B cell (primary cell): ENCODE data around the gene CLCNKB. TPM values are rescaled to one million over a fixed set of nuclear protein-coding genes. Genes with fewer than 3 reads are reported as not detected.

Experiments used
- ATAC-seq: fragments of 200-7000 bp; cut with Tn5 transposase; one replicate; pipeline ENCODE4 v1.10.0; 2021; ENCODE audit warnings: low read depth, mild to moderate bottlenecking, moderate number of reproducible peaks, moderate library complexity
- CTCF ChIA-PET: fragments of 350-600 bp; sonication (Branson Sonifier 250); formaldehyde crosslinking; loops from one replicate; lab custom pipeline; 2021; ENCODE audit warnings: antibody characterized with exemption, inconsistent platforms; lab: Charles Lee
- POLR2A ChIA-PET: fragments of 350-600 bp; sonication (Branson Sonifier 250); formaldehyde crosslinking; loops from one replicate; lab custom pipeline; 2021; ENCODE audit warnings: antibody characterized with exemption; lab: Charles Lee
- DNase-seq: peaks from one replicate; pipeline ENCODE4 v3.0.0; 2013
- H2AFZ ChIP-seq: 2 replicates; pipeline ENCODE4 v1.6.1; 2012; ENCODE audit warnings: mild to moderate bottlenecking, low read depth, low read length; ENCODE audit not compliant: insufficient read depth, poor library complexity, severe bottlenecking
- H3K27ac ChIP-seq, 2 donors: 1 replicate in 1 of 2; 2 replicates in 1 of 2; pipeline ENCODE4 v1.5.1; 2012 to 2013; ENCODE audit warnings: low read length in 2 of 2, mild to moderate bottlenecking in 2 of 2, moderate library complexity in 1 of 2
- H3K27me3 ChIP-seq, 4 experiments: fragments of 200-600 bp in 1 of 4; sonication (generic) in 1 of 4; replicated peaks in 1 of 4; 1 replicate in 2 of 4; 2 replicates in 2 of 4; pipeline versions ENCODE4 v1.6.1 to v1.7.0; 2013 to 2016; ENCODE audit warnings: low read length in 3 of 4, mild to moderate bottlenecking in 2 of 4, mixed read lengths in 1 of 4, moderate library complexity in 1 of 4; ENCODE audit not compliant: insufficient read depth in 4 of 4, control insufficient read depth in 3 of 4; ENCODE audit errors: control extremely low read depth in 1 of 4
- H3K36me3 ChIP-seq, 2 experiments: replicated peaks in 1 of 2; 1 replicate in 1 of 2; 2 replicates in 1 of 2; pipeline versions ENCODE4 v1.6.1 to v1.7.1; 2013; ENCODE audit warnings: low read length in 1 of 2; ENCODE audit not compliant: insufficient read depth in 2 of 2, control insufficient read depth in 1 of 2; ENCODE audit errors: control extremely low read depth in 1 of 2, extremely low read depth in 1 of 2
- H3K4me1 ChIP-seq, 2 donors: fragments of 200-600 bp in 1 of 2; sonication (generic) in 1 of 2; 1 replicate in 1 of 2; 2 replicates in 1 of 2; pipeline versions ENCODE4 v1.5.1 to v1.6.1; 2013 to 2017; ENCODE audit warnings: low read length in 2 of 2; ENCODE audit not compliant: control insufficient read depth in 2 of 2, insufficient read depth in 2 of 2
- H3K4me2 ChIP-seq: replicated peaks from 2 replicates; pipeline ENCODE3; 2012; ENCODE audit warnings: mild to moderate bottlenecking, low read depth, low read length; ENCODE audit not compliant: poor library complexity, severe bottlenecking
- H3K4me3 ChIP-seq, 5 experiments: fragments of 200-600 bp in 1 of 5; sonication (generic) in 1 of 5; 1 replicate in 3 of 5; 2 replicates in 2 of 5; pipeline versions ENCODE4 v1.5.1 to v1.7.0; 2011 to 2016; ENCODE audit warnings: low read length in 4 of 5, mild to moderate bottlenecking in 4 of 5, low read depth in 2 of 5, control low read depth in 1 of 5, moderate library complexity in 1 of 5; ENCODE audit not compliant: insufficient read depth in 1 of 5; ENCODE audit errors: control extremely low read depth in 1 of 5, extremely low read depth in 1 of 5
- H3K79me2 ChIP-seq: fragments of 200-600 bp; sonication (generic); one replicate; pipeline ENCODE4 v1.6.0; 2016; ENCODE audit warnings: low read length; ENCODE audit not compliant: control insufficient read depth, insufficient read depth
- H3K9ac ChIP-seq: fragments of 200-600 bp; sonication (generic); 2 replicates; pipeline ENCODE4 v1.6.1; 2017; ENCODE audit warnings: mild to moderate bottlenecking, low read length, moderate library complexity
- H3K9me3 ChIP-seq, 3 donors: one replicate each; pipeline versions ENCODE4 v1.6.1 to v1.7.1; 2013; ENCODE audit warnings: low read length in 2 of 3; ENCODE audit not compliant: control insufficient read depth in 2 of 3, insufficient read depth in 1 of 3; ENCODE audit errors: control extremely low read depth in 1 of 3
- H4K20me1 ChIP-seq: 2 replicates; pipeline ENCODE4 v1.6.0; 2012; ENCODE audit warnings: mild to moderate bottlenecking, low read length; ENCODE audit not compliant: insufficient read depth, control insufficient read depth, poor library complexity, severe bottlenecking
- H3K27ac Mint-ChIP-seq: one replicate; pipeline ENCODE4 v1.8.0; 2021; ENCODE audit warnings: mixed read lengths
- H3K27me3 Mint-ChIP-seq: one replicate; pipeline ENCODE4 v1.8.0; 2021; ENCODE audit warnings: mixed read lengths
- H3K4me1 Mint-ChIP-seq: one replicate; pipeline ENCODE4 v1.8.0; 2021; ENCODE audit warnings: mixed read lengths
- H3K4me3 Mint-ChIP-seq: one replicate; pipeline ENCODE4 v1.8.0; 2021; ENCODE audit warnings: mixed read lengths
- H3K9me3 Mint-ChIP-seq: one replicate; pipeline ENCODE4 v1.8.0; 2022; ENCODE audit warnings: mixed read lengths; ENCODE audit not compliant: insufficient read depth
- CTCF ChIP-seq: fragments of 200-600 bp; IDR thresholded peaks from one replicate; pipeline ENCODE4 v1.8.0; 2022; ENCODE audit warnings: antibody characterized with exemption, mild to moderate bottlenecking
- EZH2 ChIP-seq: IDR thresholded peaks from 2 replicates; pipeline ENCODE4 v1.6.1; 2012; ENCODE audit warnings: borderline replicate concordance, low read depth, mild to moderate bottlenecking, moderate library complexity, low read length; ENCODE audit not compliant: insufficient read depth, poor library complexity, severe bottlenecking
- WGBS: methylation state at CpG from one replicate; pipeline ENCODE4 v1.1.5; 2013; ENCODE audit warnings: missing lambda C conversion rate; ENCODE audit not compliant: insufficient coverage; 5-methylcytosine and 5-hydroxymethylcytosine counted together
- intact Hi-C: fragments of 100-400 bp; cut with micrococcal nuclease; formaldehyde crosslinking; loops from one replicate; pipeline ENCODE4 v1.10.0; 2022
- polyA plus RNA-seq: library from polyadenylated mRNA; depleted of rRNA; stranded (reverse); fragments of >200 nt; gene quantifications from 2 replicates; pipeline ENCODE4 v1.2.3, GENCODE V29; 2012
- total RNA-seq, 2 donors: library from RNA; stranded (reverse); fragments of 120-200 nt in 1 of 2; gene quantifications; 1 replicate in 1 of 2; 2 replicates in 1 of 2; pipeline versions ENCODE4 v1.2.3 to v1.2.4, GENCODE V29; 2013 to 2022

CLCNKB gene
- total and polyA plus RNA-seq, 2 donors (not counting 1 experiment from before 2014, with no cell fraction given): not detected

GRCh38 chr1:16077406-16078245, 34.0 kb downstream of the CLCNKB start:
- H2AFZ ChIP-seq: no peak overlapping the region
- H3K27ac ChIP-seq: no peak overlapping the region
- no peak for DNase-seq
- 91% methylated on average over 9 of the region's 12 CpGs for WGBS
- Mint-ChIP-seq H3K4me1 (peaks cover 16% of the 10 kb centered on the region), H3K9me3 (no peaks in the 10 kb centered on the region), H3K4me3 (no peak overlapping the region), H3K27me3 (peaks cover 13% of the 10 kb centered on the region), H3K27ac (no peak overlapping the region)
- no peaks in the 10 kb centered on the region for H4K20me1 ChIP-seq
- no peak overlapping the region for H3K9ac ChIP-seq
- H3K4me2 ChIP-seq: no peak overlapping the region
- ChIA-PET CTCF (interaction anchor here (0.6 to 10.8 kb wide), 13 partner anchors 8 to 287 kb away, joined by 3 to 237 read pairs (median 6); no protein-coding TSS in a partner anchor), POLR2A (no interaction called here)
- no peaks in the 10 kb centered on the region for H3K79me2 ChIP-seq
- H3K4me3 ChIP-seq: no peak overlapping the region
- H3K4me1 ChIP-seq: peaks cover 10 to 19% of the 10 kb centered on the region in 2 donors
- H3K9me3 ChIP-seq: no peaks in the 10 kb centered on the region
- intact Hi-C loops: loop anchor here (2.0 to 5.0 kb wide), 2 partner anchors 159 to 535 kb away; partner anchors contain the start of genes CPLANE2 and NBPF1
- H3K27me3 ChIP-seq: peaks cover 0 to 23% (median 8%) of the 10 kb centered on the region in 4 experiments
- no peak for TF ChIP-seq EZH2
- no peak for TF ChIP-seq CTCF
- H3K36me3 ChIP-seq: no peaks in the 10 kb centered on the region
- ATAC-seq: no peak
